ENCODE measurements around the gene HOXD11. TPM values are rescaled to one million over a fixed set of nuclear protein-coding genes. Genes with fewer than 3 reads are reported as not detected.

Gene HOXD11
- total and polyA plus RNA-seq, 2 of the 4 experiments (the other 2 are of a cell fraction): not detected

GRCh38 chr2:176114120-176114929, 7.2 kb downstream of the HOXD11 start:
- POLR2A ChIA-PET (ENCODE audit: unreplicated experiment): no interaction called here
- H2BK20ac ChIP-seq (ENCODE audit: low read depth, low read length): no peak overlapping the region
- no peak overlapping the region for H3K14ac ChIP-seq (replicated peaks; ENCODE audit: low read depth, low read length)
- no peaks in the 10 kb centered on the region for H3K36me3 ChIP-seq (ENCODE audit: control insufficient read depth, insufficient read depth, low read length)
- H3K56ac ChIP-seq (ENCODE audit: extremely low read depth, insufficient read depth, low read length): no peak overlapping the region
- peaks cover 12% of the 10 kb centered on the region for H3K9me3 ChIP-seq (ENCODE audit: control insufficient read depth, insufficient read depth, low read length)
- H2AK5ac ChIP-seq (ENCODE audit: low read depth, low read length): no peak overlapping the region
- no peak overlapping the region for H3K23ac ChIP-seq (ENCODE audit: low read depth, low read length)
- no peak overlapping the region for H2BK5ac ChIP-seq (ENCODE audit: low read depth, low read length, poor library complexity, severe bottlenecking)
- dilution Hi-C loops (cut with HindIII; ENCODE audit: low sequenced_read_pairs, unreplicated experiment): no loop called here
- no peak overlapping the region for H4K8ac ChIP-seq (ENCODE audit: low read depth in 2 of 2, low read length in 2 of 2)
- in situ Hi-C loops (cut with MboI; ENCODE audit: low sequenced_read_pairs): no loop called here
- no peaks in the 10 kb centered on the region for H3K4me1 ChIP-seq (ENCODE audit: control insufficient read depth, insufficient read depth, low read length)
- no peak overlapping the region for H4K5ac ChIP-seq (ENCODE audit: low read depth, low read length)
- no TSS peak for BruUV-seq (replicated peaks)
- no peak overlapping the region for H3K4me3 ChIP-seq (ENCODE audit: insufficient read depth, low read depth, low read length)
- H3K18ac ChIP-seq (ENCODE audit: low read depth, low read length): no peak overlapping the region
- H3K4ac ChIP-seq (ENCODE audit: low read depth, low read length): no peak overlapping the region
- peaks cover 92% of the 10 kb centered on the region for H3K27me3 ChIP-seq (ENCODE audit: control insufficient read depth, insufficient read depth, low read length)
- no peak overlapping the region for H2BK120ac ChIP-seq (ENCODE audit: low read depth, low read length)
- no peaks in the 10 kb centered on the region for H4K20me1 ChIP-seq (ENCODE audit: insufficient read depth, low read length)
- no peaks in the 10 kb centered on the region for H3K79me1 ChIP-seq (ENCODE audit: low read depth in 1 of 2, low read length in 2 of 2)
- no peak for DNase-seq
- CTCF ChIA-PET: interaction anchor here (0.6 to 1.0 kb wide), 3 partner anchors 13 to 286 kb away, joined by 3 to 7 read pairs (median 3); no protein-coding TSS in a partner anchor
- no peak overlapping the region for H3K27ac ChIP-seq (ENCODE audit: insufficient read depth, low read length)
- ATAC-seq (ENCODE audit: low read depth): no peak
- H2BK15ac ChIP-seq (ENCODE audit: low read depth, low read length): no peak overlapping the region
- TF ChIP-seq CTCF (conservative IDR thresholded peaks at IDR 0.05; ENCODE audit: low read depth, low read length): no peak
- TF ChIP-seq FOS (IDR thresholded peaks at IDR 0.05; ENCODE audit: low read depth, low read length): no peak
- TF ChIP-seq RFX5 (IDR thresholded peaks at IDR 0.05; ENCODE audit: low read depth, low read length): no peak
- TF ChIP-seq USF2 (IDR thresholded peaks at IDR 0.05; ENCODE audit: low read depth, low read length): no peak
- no peak for TF ChIP-seq CEBPB (IDR thresholded peaks at IDR 0.05; ENCODE audit: low read depth, low read length)
- no peak for TF ChIP-seq SMC3 (IDR thresholded peaks at IDR 0.05; ENCODE audit: low read depth, low read length)
- no peak for TF ChIP-seq MAFK (IDR thresholded peaks at IDR 0.05; ENCODE audit: low read depth, low read length)
- no peak for TF ChIP-seq BHLHE40 (IDR thresholded peaks at IDR 0.05; ENCODE audit: low read depth, low read length)
- intact Hi-C loops (cut with micrococcal nuclease): no loop called here
- no peak overlapping the region for H2AFZ ChIP-seq (replicated peaks; ENCODE audit: low read length, poor library complexity)
- H3K9ac ChIP-seq (ENCODE audit: low read depth, low read length): no peak overlapping the region
- no peak overlapping the region for H3K4me2 ChIP-seq (ENCODE audit: low read depth, low read length)
- H3K9me1 ChIP-seq (ENCODE audit: insufficient read depth, low read length): no peaks in the 10 kb centered on the region
- WGBS, 2 experiments (ENCODE audit: extremely low coverage in 2 of 2, insufficient read length in 1 of 2): 2% methylated on average over 18 of the region's 26 CpGs; no CpG with 5 or more reads in 1 of the 2 experiments
- no peak overlapping the region for H2AK9ac ChIP-seq (replicated peaks; ENCODE audit: low read depth, low read length, poor library complexity)
- H4K91ac ChIP-seq (ENCODE audit: insufficient read depth, low read depth, low read length): no peak overlapping the region
